Thoracic aorta (tissue), 2 donors: ENCODE measurements around the gene PDE7B. TPM values are rescaled to one million over a fixed set of nuclear protein-coding genes. Genes with fewer than 3 reads are reported as not detected.

Source experiments
- ATAC-seq: fragments of 150-250 bp; one replicate; pipeline ENCODE4 v1.8.0; 2017; ENCODE audit warnings: low read depth; ENCODE audit not compliant: insufficient number of reproducible peaks, low FRiP score
- DNase-seq: peaks from one replicate; pipeline ENCODE4 v3.0.0-alpha.2; 2020; ENCODE audit warnings: low spot score
- H3K27ac ChIP-seq, 2 donors: fragments of 200-600 bp; sonication (generic); 1 replicate in 1 of 2; 2 replicates in 1 of 2; pipeline ENCODE4 v1.5.1; 2016; ENCODE audit warnings: mild to moderate bottlenecking in 2 of 2, moderate library complexity in 2 of 2
- H3K27me3 ChIP-seq: fragments of 200-600 bp; sonication (generic); replicated peaks from 2 replicates; pipeline ENCODE4 v1.6.0; 2016; ENCODE audit warnings: mild to moderate bottlenecking; ENCODE audit not compliant: insufficient read depth
- H3K36me3 ChIP-seq: fragments of 200-600 bp; sonication (generic); one replicate; pipeline ENCODE4 v1.5.1; 2016
- H3K4me1 ChIP-seq, 2 donors: fragments of 200-600 bp; sonication (generic); 1 replicate in 1 of 2; 2 replicates in 1 of 2; pipeline versions ENCODE4 v1.5.1 to v1.6.0; 2016; ENCODE audit warnings: low read depth in 2 of 2, mild to moderate bottlenecking in 1 of 2; ENCODE audit not compliant: control insufficient read depth in 1 of 2
- H3K4me3 ChIP-seq: fragments of 200-600 bp; sonication (generic); 2 replicates; pipeline ENCODE4 v1.5.1; 2016; ENCODE audit warnings: mild to moderate bottlenecking
- H3K9me3 ChIP-seq: fragments of 200-600 bp; sonication (generic); 2 replicates; pipeline ENCODE4 v1.5.1; 2016
- total RNA-seq, 2 donors: library from RNA; depleted of rRNA; stranded (reverse); fragments of >200 nt; gene quantifications; one replicate each; pipeline versions ENCODE4 v1.1.0 to v1.2.3, GENCODE V29; 2016
- TF ChIP-seq, protein P1 (sequence below): fragments of 200-600 bp; sonication (generic); IDR thresholded peaks from one replicate; pipeline ENCODE4 v1.5.1; 2019; ENCODE audit warnings: antibody characterized with exemption

PDE7B gene
- total RNA-seq, 2 donors from 2014 or later = 2.6 to 13.2 TPM

DNA sequence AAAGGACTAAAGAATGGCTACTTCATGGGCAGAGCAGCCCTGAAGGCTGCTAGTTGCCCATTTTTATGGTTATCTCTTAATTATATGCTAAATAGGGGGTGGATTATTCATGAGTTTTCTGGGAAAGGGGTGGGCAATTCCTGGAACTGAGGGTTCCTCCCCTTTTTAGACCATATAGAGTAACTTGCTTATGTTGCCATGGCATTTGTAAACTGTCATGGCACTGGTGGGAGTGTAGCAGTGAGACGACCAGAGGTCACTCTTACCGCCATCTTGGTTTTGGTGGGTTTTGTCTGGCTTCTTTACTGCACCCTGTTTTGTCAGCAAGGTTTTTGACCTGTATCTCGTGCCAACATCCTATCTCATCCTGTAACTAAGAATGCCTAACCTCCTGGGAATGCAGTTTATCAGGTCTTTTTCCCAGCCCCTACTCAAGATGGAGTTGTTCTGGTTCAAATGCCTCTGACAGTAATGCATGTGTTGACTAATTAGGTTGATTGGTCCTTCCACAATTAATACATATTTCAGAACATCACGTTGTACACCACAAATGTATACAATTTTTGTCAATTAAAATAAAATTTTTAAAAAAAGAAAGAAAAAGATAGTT, 139.5 kb downstream of the PDE7B start:
- no peaks in the 10 kb centered on the region for H3K9me3 ChIP-seq
- no peaks in the 10 kb centered on the region for H3K4me1 ChIP-seq
- no peak for ATAC-seq
- DNase-seq = no peak
- no peak overlapping the region for H3K27ac ChIP-seq
- H3K27me3 ChIP-seq = no peaks in the 10 kb centered on the region
- TF ChIP-seq, protein P1, sequence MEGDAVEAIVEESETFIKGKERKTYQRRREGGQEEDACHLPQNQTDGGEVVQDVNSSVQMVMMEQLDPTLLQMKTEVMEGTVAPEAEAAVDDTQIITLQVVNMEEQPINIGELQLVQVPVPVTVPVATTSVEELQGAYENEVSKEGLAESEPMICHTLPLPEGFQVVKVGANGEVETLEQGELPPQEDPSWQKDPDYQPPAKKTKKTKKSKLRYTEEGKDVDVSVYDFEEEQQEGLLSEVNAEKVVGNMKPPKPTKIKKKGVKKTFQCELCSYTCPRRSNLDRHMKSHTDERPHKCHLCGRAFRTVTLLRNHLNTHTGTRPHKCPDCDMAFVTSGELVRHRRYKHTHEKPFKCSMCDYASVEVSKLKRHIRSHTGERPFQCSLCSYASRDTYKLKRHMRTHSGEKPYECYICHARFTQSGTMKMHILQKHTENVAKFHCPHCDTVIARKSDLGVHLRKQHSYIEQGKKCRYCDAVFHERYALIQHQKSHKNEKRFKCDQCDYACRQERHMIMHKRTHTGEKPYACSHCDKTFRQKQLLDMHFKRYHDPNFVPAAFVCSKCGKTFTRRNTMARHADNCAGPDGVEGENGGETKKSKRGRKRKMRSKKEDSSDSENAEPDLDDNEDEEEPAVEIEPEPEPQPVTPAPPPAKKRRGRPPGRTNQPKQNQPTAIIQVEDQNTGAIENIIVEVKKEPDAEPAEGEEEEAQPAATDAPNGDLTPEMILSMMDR = no peak
- no peaks in the 10 kb centered on the region for H3K36me3 ChIP-seq
- no peak overlapping the region for H3K4me3 ChIP-seq

GRCh38 chr6:135992739-135993138, 141.2 kb downstream of the PDE7B start:
- DNase-seq = no peak
- ATAC-seq = no peak
- H3K27ac ChIP-seq = no peak overlapping the region
- no peak overlapping the region for H3K4me3 ChIP-seq
- TF ChIP-seq, protein P1 = no peak
- H3K27me3 ChIP-seq = no peaks in the 10 kb centered on the region
- H3K36me3 ChIP-seq = no peaks in the 10 kb centered on the region
- H3K4me1 ChIP-seq = no peaks in the 10 kb centered on the region
- H3K9me3 ChIP-seq = no peaks in the 10 kb centered on the region

GRCh38 chr6:135993361-135993760, 141.9 kb downstream of the PDE7B start:
- H3K27me3 ChIP-seq = no peaks in the 10 kb centered on the region
- no peaks in the 10 kb centered on the region for H3K36me3 ChIP-seq
- ATAC-seq (no peak), DNase-seq (no peak)
- H3K9me3 ChIP-seq = no peaks in the 10 kb centered on the region
- TF ChIP-seq, protein P1 = no peak
- H3K27ac ChIP-seq = no peak overlapping the region
- no peaks in the 10 kb centered on the region for H3K4me1 ChIP-seq
- H3K4me3 ChIP-seq = no peak overlapping the region

GRCh38 chr6:135994857-135995544, 143.5 kb downstream of the PDE7B start:
- H3K9me3 ChIP-seq = no peaks in the 10 kb centered on the region
- H3K4me3 ChIP-seq = no peak overlapping the region
- H3K36me3 ChIP-seq = no peaks in the 10 kb centered on the region
- DNase-seq (no peak), ATAC-seq (no peak)
- H3K27ac ChIP-seq = no peak overlapping the region
- H3K27me3 ChIP-seq = no peaks in the 10 kb centered on the region
- TF ChIP-seq, protein P1 = no peak
- H3K4me1 ChIP-seq = no peaks in the 10 kb centered on the region

- no peaks in the 10 kb centered on the region for H3K4me1 ChIP-seq
- no peak overlapping the region for H3K4me3 ChIP-seq
- no peaks in the 10 kb centered on the region for H3K27me3 ChIP-seq
- TF ChIP-seq, protein P1 = no peak
- H3K36me3 ChIP-seq = no peaks in the 10 kb centered on the region
- ATAC-seq = no peak
- H3K9me3 ChIP-seq = no peaks in the 10 kb centered on the region
- DNase-seq = no peak
- no peak overlapping the region for H3K27ac ChIP-seq
Measured at GRCh38 chr6:135995545-135995898, 144.0 kb downstream of the PDE7B start.
